Heart left ventricle (tissue), 16 donors: ENCODE data around the gene PLP2. TPM values are rescaled to one million over a fixed set of nuclear protein-coding genes. Genes with fewer than 3 reads are reported as not detected.

Experiments
- ATAC-seq, 4 donors: fragments of 200-7000 bp; cut with Tn5 transposase; one replicate each; pipeline ENCODE4 v1.9.1; 2020 to 2022; ENCODE audit warnings: moderate library complexity in 4 of 4, mild to moderate bottlenecking in 3 of 4, moderate number of reproducible peaks in 1 of 4
- DNase-seq, 5 donors: peaks; one replicate each; pipeline ENCODE4 v3.0.0-alpha.2; 2020
- H3K27ac ChIP-seq, 12 donors: fragments of 200-600 bp; sonication (generic) in 4 of 12; one replicate each; pipeline versions ENCODE4 v1.5.0 to v1.8.0; 2016 to 2022; ENCODE audit warnings: mild to moderate bottlenecking in 2 of 12
- H3K27me3 ChIP-seq, 9 donors: fragments of 200-600 bp; sonication (generic) in 2 of 9; one replicate each; pipeline versions ENCODE4 v1.5.1 to v1.8.0; 2016 to 2022; ENCODE audit warnings: mild to moderate bottlenecking in 3 of 9
- H3K36me3 ChIP-seq, 9 donors: fragments of 200-600 bp; sonication (generic) in 2 of 9; one replicate each; pipeline versions ENCODE4 v1.5.0 to v1.8.0; 2018 to 2022; ENCODE audit warnings: mild to moderate bottlenecking in 2 of 9
- H3K4me1 ChIP-seq, 12 donors: fragments of 200-600 bp; sonication (generic) in 4 of 12; one replicate each; pipeline versions ENCODE4 v1.5.0 to v1.8.0; 2016 to 2022; ENCODE audit warnings: mild to moderate bottlenecking in 3 of 12
- H3K4me3 ChIP-seq, 12 donors: fragments of 200-600 bp; sonication (generic) in 4 of 12; one replicate each; pipeline versions ENCODE4 v1.5.0 to v1.8.0; 2017 to 2022; ENCODE audit warnings: mild to moderate bottlenecking in 9 of 12, moderate library complexity in 4 of 12
- H3K9me3 ChIP-seq, 12 donors: fragments of 200-600 bp; sonication (generic) in 4 of 12; one replicate each; pipeline versions ENCODE4 v1.5.0 to v1.8.0; 2016 to 2022; ENCODE audit warnings: mild to moderate bottlenecking in 1 of 12
- POLR2A ChIP-seq, 2 donors: fragments of 450-650 bp; IDR thresholded peaks; one replicate each; pipeline ENCODE4 v1.6.1; 2017; ENCODE audit warnings: antibody characterized with exemption in 2 of 2, mild to moderate bottlenecking in 2 of 2, moderate library complexity in 2 of 2
- WGBS, 4 donors: extraction: QIAGEN DNeasy Blood & Tissue Kit in 2 of 4; methylation state at CpG; one replicate each; pipeline versions ENCODE4 v1.1.5 to v1.1.7; 2013 to 2018; 5-methylcytosine and 5-hydroxymethylcytosine counted together
- intact Hi-C, 10 donors: fragments of 100-400 bp; cut with DNase I; formaldehyde crosslinking; loops; one replicate each; pipeline versions ENCODE4 v1.11.1 to v1.14.2; 2022
- polyA plus RNA-seq, 2 donors: library from polyadenylated mRNA; stranded (reverse); fragments of 200-250 nt; gene quantifications; one replicate each; pipeline ENCODE4 v1.2.3, GENCODE V29; 2013
- total RNA-seq, 9 donors: library from RNA; depleted of rRNA in 2 of 9; stranded (reverse); fragments of >200 nt in 2 of 9; fragmentation: NEBNext Ultra II Directional in 3 of 9; extraction: Animal tissue kit (Norgen Biotek cat#: 25700) in 3 of 9; gene quantifications; one replicate each; pipeline versions ENCODE4 v1.1.0 to v1.2.4, GENCODE V29; 2016 to 2023
- TF ChIP-seq, protein P1 (sequence below), 12 donors: fragments of 200-600 bp; sonication (generic) in 4 of 12; IDR thresholded peaks; one replicate each; pipeline versions ENCODE4 v1.5.0 to v1.8.0; 2018 to 2022; ENCODE audit warnings: antibody characterized with exemption in 12 of 12, mild to moderate bottlenecking in 5 of 12
- donor health status: ischemic (EF 13 %, LVEDD 7.1; RV severe dilation, severe dysfunction).
- donor health status: healthy with polysubstance abuse.
- donor health status: DM: no; HTN: yes; CAD: no.
- donor health status: DM: no; HTN: no; CAD: no.
- donor health status: ischemic (EF 25% LVEDD 6.9; RV normal size, moderate dysfunction).
- donor health status: ischemic (EF 25% LVEDD 5.7; RV mildly dilated, moderate dysfunction).
- donor health status: healthy.
- donor health status: DM: yes; HTN: yes; CAD: no.
- donor health status: ischemic (EF 35%, LVEDD 5.7; RV mildly dilated, moderate dysfunction).
- donor health status: nonischemic (EF 11% LVEDD 7.7; RV severe dilation, severe dysfunction).
- donor health status: DM: yes; HTN: yes; CAD: no.
- donor health status: PGD.
- donor health status: ischemic (EF 29% LVEDD 5.4; RV normal size, mild dysfunction).
- donor health status: nonischemic (EF 23%, LVEDD 6.1; RV moderate dilation, normal function).

PLP2 gene
- total and polyA plus RNA-seq, 11 donors: 22.4 to 373 (median 63.0) TPM

DNA sequence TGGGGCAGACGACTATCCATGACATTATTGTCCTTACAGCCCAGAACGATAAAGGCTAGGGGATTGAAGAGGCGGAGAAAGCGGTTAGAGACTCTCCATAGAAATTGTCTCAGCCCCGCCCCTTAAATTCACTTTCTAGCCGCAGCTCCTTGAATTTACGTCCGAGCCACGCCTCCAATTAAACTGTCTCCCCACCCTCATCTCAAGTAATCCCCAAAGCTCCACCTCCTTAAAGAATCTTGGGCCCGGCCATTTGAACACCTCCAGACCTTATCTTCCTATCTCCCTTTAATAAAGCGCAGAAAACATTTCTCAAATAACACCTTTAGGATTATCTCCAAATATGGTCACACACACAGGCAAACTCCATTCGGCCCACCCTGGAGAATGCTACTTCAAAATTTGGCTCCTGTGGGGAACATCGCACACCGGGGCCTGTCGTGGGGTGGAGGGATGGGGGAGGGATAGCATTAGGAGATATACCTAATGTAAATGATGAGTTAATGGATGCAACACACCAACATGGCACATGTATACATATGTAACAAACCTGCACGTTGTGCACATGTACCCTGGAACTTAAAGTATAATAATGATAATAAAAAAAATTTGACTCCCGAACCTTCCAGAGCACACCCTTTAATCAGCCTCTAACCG lies 16.3 kb upstream of the PLP2 start:
- no peaks in the 10 kb centered on the region for H3K9me3 ChIP-seq
- H3K27ac ChIP-seq: peak overlapping the region; percentile 92 to 99 (median 94)
- no peaks in the 10 kb centered on the region for H3K27me3 ChIP-seq
- no peaks in the 10 kb centered on the region for H3K36me3 ChIP-seq
- TF ChIP-seq, protein P1, sequence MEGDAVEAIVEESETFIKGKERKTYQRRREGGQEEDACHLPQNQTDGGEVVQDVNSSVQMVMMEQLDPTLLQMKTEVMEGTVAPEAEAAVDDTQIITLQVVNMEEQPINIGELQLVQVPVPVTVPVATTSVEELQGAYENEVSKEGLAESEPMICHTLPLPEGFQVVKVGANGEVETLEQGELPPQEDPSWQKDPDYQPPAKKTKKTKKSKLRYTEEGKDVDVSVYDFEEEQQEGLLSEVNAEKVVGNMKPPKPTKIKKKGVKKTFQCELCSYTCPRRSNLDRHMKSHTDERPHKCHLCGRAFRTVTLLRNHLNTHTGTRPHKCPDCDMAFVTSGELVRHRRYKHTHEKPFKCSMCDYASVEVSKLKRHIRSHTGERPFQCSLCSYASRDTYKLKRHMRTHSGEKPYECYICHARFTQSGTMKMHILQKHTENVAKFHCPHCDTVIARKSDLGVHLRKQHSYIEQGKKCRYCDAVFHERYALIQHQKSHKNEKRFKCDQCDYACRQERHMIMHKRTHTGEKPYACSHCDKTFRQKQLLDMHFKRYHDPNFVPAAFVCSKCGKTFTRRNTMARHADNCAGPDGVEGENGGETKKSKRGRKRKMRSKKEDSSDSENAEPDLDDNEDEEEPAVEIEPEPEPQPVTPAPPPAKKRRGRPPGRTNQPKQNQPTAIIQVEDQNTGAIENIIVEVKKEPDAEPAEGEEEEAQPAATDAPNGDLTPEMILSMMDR (IDR thresholded peaks at IDR 0.05): no peak
- no peak for TF ChIP-seq POLR2A (IDR thresholded peaks at IDR 0.05)
- intact Hi-C loops: no loop called here
- ATAC-seq (peak; percentile 2 to 30 (median 28)), DNase-seq (peak in 1 of 5 donors; percentile 45)
- H3K4me3 ChIP-seq: peak overlapping the region; percentile 23 to 90 (median 61)
- H3K4me1 ChIP-seq: peaks cover 0 to 8% (median 0%) of the 10 kb centered on the region in 12 donors
- WGBS, 4 donors: 1 to 40% (median 19%) methylated on average over 18 of the region's 18 CpGs

DNA sequence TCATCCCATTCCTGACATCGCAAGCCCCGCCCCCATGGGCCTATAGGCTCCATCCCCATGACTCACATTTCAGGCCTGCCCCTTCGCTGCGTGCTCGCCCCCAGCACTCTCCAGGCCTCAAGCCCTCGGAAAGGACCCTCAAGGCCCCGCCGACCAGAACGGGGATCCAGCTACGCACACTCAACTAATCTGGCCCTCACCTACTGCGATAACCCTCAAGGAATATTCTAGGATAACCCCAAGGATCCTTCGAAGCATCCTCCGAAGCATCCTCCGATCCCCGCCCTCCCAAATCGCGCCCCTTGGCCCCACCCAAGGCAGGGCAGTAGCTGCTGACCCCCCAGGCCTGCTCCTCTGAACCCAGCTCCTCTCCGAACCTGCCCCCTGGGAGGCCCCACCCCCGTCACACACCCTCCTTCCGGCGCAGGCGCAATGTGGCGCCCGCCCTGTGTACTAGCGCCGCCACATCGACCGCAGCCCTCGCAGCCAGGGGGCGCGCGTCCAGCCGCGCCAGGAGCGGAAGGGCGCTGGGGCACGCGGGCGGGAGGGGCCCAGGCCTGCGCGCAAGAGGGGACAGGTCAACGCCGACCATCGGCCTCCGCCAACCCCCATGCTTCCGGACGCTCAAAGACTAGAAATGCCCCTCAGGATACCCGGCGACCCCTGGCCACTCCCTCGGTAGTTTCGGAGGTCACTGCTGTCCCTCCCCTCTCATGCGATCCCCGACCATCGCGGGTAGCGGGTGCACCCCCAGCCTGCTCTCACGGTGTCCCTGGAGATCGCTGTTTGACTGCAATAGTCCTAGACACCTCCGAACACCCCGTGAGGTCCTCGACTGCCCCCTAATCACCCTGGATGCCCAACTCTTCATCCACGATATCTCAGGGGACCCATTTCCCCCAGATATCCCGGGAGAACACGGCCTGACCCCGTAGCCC lies 15.5 kb upstream of the PLP2 start:
- peak; percentile 90 to 96 (median 91) for DNase-seq
- intact Hi-C loops: no loop called here
- peaks cover 0 to 8% (median 0%) of the 10 kb centered on the region in 12 donors for H3K4me1 ChIP-seq
- H3K27me3 ChIP-seq: no peaks in the 10 kb centered on the region
- H3K36me3 ChIP-seq: no peaks in the 10 kb centered on the region
- ATAC-seq: peak; percentile 94 to 97 (median 94)
- peak overlapping the region; percentile 92 to 99 (median 94) for H3K27ac ChIP-seq
- peak in 1 of 2 donors; percentile 60 for TF ChIP-seq POLR2A (IDR thresholded peaks at IDR 0.05)
- TF ChIP-seq, protein P1 (IDR thresholded peaks at IDR 0.05): peak; percentile 55 to 88 (median 74)
- 2 to 56% (median 21%) methylated on average over 33 to 65 of the region's 65 CpGs for WGBS, 4 donors
- no peaks in the 10 kb centered on the region for H3K9me3 ChIP-seq
- H3K4me3 ChIP-seq: peak overlapping the region; percentile 23 to 90 (median 61)

DNA sequence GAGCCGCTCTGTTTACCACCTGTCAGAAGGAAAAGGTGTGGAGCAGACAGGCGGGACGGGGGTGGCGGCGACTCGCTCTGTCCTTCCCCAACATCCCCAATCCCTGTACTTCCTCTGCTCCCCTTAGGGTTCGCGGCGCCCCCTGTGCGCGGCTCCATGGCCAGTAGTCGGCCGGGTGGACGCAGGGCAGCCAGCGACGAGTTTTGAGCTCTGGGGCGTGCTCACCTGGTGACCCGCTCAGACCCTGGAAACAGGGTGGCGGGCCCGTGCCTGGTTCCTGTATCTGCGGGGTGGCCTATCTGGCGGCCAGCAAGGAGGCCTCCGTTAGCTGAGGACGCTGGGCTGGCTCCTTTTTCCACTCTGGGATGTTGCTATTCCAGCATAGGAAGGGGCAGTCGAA lies 14.5 kb upstream of the PLP2 start:
- ATAC-seq (no peak), DNase-seq (no peak)
- H3K27me3 ChIP-seq: no peaks in the 10 kb centered on the region
- H3K36me3 ChIP-seq: no peaks in the 10 kb centered on the region
- no peak overlapping the region for H3K4me3 ChIP-seq
- H3K9me3 ChIP-seq: no peaks in the 10 kb centered on the region
- WGBS, 4 donors: 75 to 82% (median 79%) methylated on average over 19 to 24 of the region's 25 CpGs
- no peak overlapping the region for H3K27ac ChIP-seq
- TF ChIP-seq, protein P1 (IDR thresholded peaks at IDR 0.05): no peak
- no peak for TF ChIP-seq POLR2A (IDR thresholded peaks at IDR 0.05)
- intact Hi-C loops: no loop called here
- H3K4me1 ChIP-seq: peaks cover 0 to 8% (median 0%) of the 10 kb centered on the region in 12 donors

DNA sequence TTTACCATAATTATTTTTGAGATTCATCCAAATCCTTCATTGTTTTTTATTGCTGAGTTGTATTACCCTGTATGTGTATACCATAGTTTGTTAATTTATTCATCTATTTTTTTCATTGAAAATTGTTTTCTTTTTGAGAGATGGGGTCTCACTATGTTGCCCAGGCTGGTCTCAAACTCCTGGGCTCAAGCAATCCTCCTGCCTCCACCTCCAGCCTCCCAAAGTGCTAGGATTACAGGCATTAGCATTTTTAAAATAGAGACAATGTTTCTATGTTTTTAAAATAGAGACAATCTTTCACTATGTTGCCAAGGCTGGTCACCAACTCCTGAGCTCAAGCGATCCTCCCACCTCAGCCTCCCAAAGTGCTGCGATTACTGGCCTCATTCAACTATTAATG lies 10.8 kb upstream of the PLP2 start:
- ATAC-seq (no peak), DNase-seq (no peak)
- no peaks in the 10 kb centered on the region for H3K9me3 ChIP-seq
- no peak overlapping the region for H3K27ac ChIP-seq
- intact Hi-C loops: no loop called here
- no peak overlapping the region for H3K4me3 ChIP-seq
- 84 to 100% (median 93%) methylated on average over 2 of the region's 2 CpGs for WGBS, 4 donors
- no peaks in the 10 kb centered on the region for H3K27me3 ChIP-seq
- H3K36me3 ChIP-seq: no peaks in the 10 kb centered on the region
- H3K4me1 ChIP-seq: peaks cover 0 to 10% (median 0%) of the 10 kb centered on the region in 12 donors
- TF ChIP-seq, protein P1 (IDR thresholded peaks at IDR 0.05): no peak
- TF ChIP-seq POLR2A (IDR thresholded peaks at IDR 0.05): no peak
